SK-N-SH (cell line): ENCODE results near the gene SNX9. TPM values are rescaled to one million over a fixed set of nuclear protein-coding genes. Genes with fewer than 3 reads are reported as not detected.

Source experiments
- CTCF ChIA-PET: fragments of 300-600, 350-600 bp; formaldehyde crosslinking; extraction: SDS; loops from one replicate; lab custom pipeline; 2021; lab: Yijun Ruan, JAX
- POLR2A ChIA-PET: fragments of 350-600 bp; sonication (Branson Sonifier 250); formaldehyde crosslinking; extraction: SDS; loops from one replicate; lab custom pipeline; 2020; ENCODE audit warnings: antibody characterized with exemption, inconsistent platforms; lab: Yijun Ruan, JAX
- DNase-seq: peaks from one replicate; pipeline ENCODE4 v3.0.0; 2012
- H2AFZ ChIP-seq: fragments of 200-600 bp; sonication (generic); 2 replicates; pipeline ENCODE4 v1.8.1; 2016; ENCODE audit warnings: antibody characterized with exemption, mild to moderate bottlenecking, low read depth
- H3F3A ChIP-seq: fragments of 200-600 bp; sonication (generic); replicated peaks from 2 replicates; pipeline ENCODE3; 2016; ENCODE audit warnings: antibody characterized with exemption, mild to moderate bottlenecking; ENCODE audit not compliant: insufficient read depth
- H3K27ac ChIP-seq, 2 experiments: fragments of 200-500 bp in 1 of 2; fragments of 200-600 bp in 1 of 2; sonication (Bioruptor generic) in 1 of 2; sonication (generic), shearing (Covaris generic) in 1 of 2; 2 replicates each; pipeline versions ENCODE4 v1.5.1 to v1.6.1; 2014 to 2016; ENCODE audit warnings: low read depth in 2 of 2, inconsistent platforms in 1 of 2, low read length in 1 of 2, mild to moderate bottlenecking in 1 of 2, mixed read lengths in 1 of 2
- H3K27me3 ChIP-seq: fragments of 200-600 bp; sonication (generic), shearing (Covaris generic); 2 replicates; pipeline ENCODE4 v1.6.1; 2016; ENCODE audit warnings: mixed run types; ENCODE audit not compliant: insufficient read depth
- H3K36me3 ChIP-seq, 2 experiments: fragments of 200-500 bp in 1 of 2; fragments of 200-600 bp in 1 of 2; sonication (Bioruptor generic) in 1 of 2; sonication (generic) in 1 of 2; replicated peaks in 1 of 2; 2 replicates each; pipeline versions ENCODE3 to v1.5.1; 2014 to 2016; ENCODE audit warnings: low read length in 1 of 2, mild to moderate bottlenecking in 1 of 2; ENCODE audit not compliant: insufficient read depth in 2 of 2, control insufficient read depth in 1 of 2
- H3K4me1 ChIP-seq, 2 experiments: fragments of 200-500 bp in 1 of 2; fragments of 200-600 bp in 1 of 2; sonication (Bioruptor generic) in 1 of 2; sonication (generic), shearing (Covaris generic) in 1 of 2; 2 replicates each; pipeline versions ENCODE4 v1.5.1 to v1.6.1; 2014 to 2016; ENCODE audit warnings: low read depth in 1 of 2, low read length in 1 of 2, mixed run types in 1 of 2; ENCODE audit not compliant: insufficient read depth in 2 of 2, control insufficient read depth in 1 of 2
- H3K4me2 ChIP-seq: fragments of 200-600 bp; sonication (generic), shearing (Covaris generic); 2 replicates; pipeline ENCODE4 v1.6.1; 2017; ENCODE audit warnings: mixed run types
- H3K4me3 ChIP-seq, 2 experiments: fragments of 200-500 bp in 1 of 2; fragments of 200-600 bp in 1 of 2; sonication (Bioruptor generic) in 1 of 2; sonication (generic), shearing (Covaris generic) in 1 of 2; 2 replicates each; pipeline versions ENCODE4 v1.5.1 to v1.8.1; 2014 to 2016; ENCODE audit warnings: low read depth in 2 of 2, inconsistent platforms in 1 of 2, low read length in 1 of 2, mild to moderate bottlenecking in 1 of 2, mixed read lengths in 1 of 2, moderate library complexity in 1 of 2
- H3K79me2 ChIP-seq: fragments of 200-600 bp; sonication (generic); 2 replicates; pipeline ENCODE4 v1.8.1; 2017; ENCODE audit warnings: mild to moderate bottlenecking; ENCODE audit not compliant: insufficient read depth
- H3K9ac ChIP-seq: fragments of 200-600 bp; sonication (generic); 2 replicates; pipeline ENCODE4 v1.6.1; 2017; ENCODE audit warnings: mixed run types
- H3K9me2 ChIP-seq: fragments of 200-600 bp; sonication (generic); 2 replicates; pipeline ENCODE4 v1.6.1; 2017; ENCODE audit warnings: mixed run types
- H3K9me3 ChIP-seq: fragments of 200-600 bp; sonication (generic); 2 replicates; pipeline ENCODE4 v1.6.1; 2017; ENCODE audit warnings: mixed run types, mild to moderate bottlenecking, moderate library complexity
- H4K20me1 ChIP-seq: fragments of 200-600 bp; sonication (generic); 2 replicates; pipeline ENCODE4 v1.6.1; 2017; ENCODE audit warnings: mild to moderate bottlenecking, mixed run types; ENCODE audit not compliant: insufficient read depth
- CHD2 ChIP-seq: fragments of 150-350 bp; IDR thresholded peaks from 2 replicates; pipeline ENCODE4 v1.6.1; 2018; ENCODE audit warnings: low read length; ENCODE audit not compliant: partially characterized antibody
- CTCF ChIP-seq: fragments of 200-600 bp; sonication (generic); IDR thresholded peaks from 2 replicates; pipeline ENCODE4 v1.6.1; 2017; ENCODE audit warnings: antibody characterized with exemption, mild to moderate bottlenecking, moderate library complexity
- EZH2phosphoT487 ChIP-seq: fragments of 200-600 bp; sonication (generic); IDR thresholded peaks from 2 replicates; pipeline ENCODE4 v1.6.1; 2017; ENCODE audit warnings: low read depth, mixed run types, mild to moderate bottlenecking, antibody characterized with exemption, moderate library complexity, borderline replicate concordance
- FOSL2 ChIP-seq: IDR thresholded peaks from 2 replicates; pipeline ENCODE4 v1.4.0; 2012; ENCODE audit warnings: low read depth, mild to moderate bottlenecking, moderate library complexity, borderline replicate concordance
- FOXM1 ChIP-seq: IDR thresholded peaks from 2 replicates; pipeline ENCODE4 v1.4.0; 2012; ENCODE audit warnings: low read depth, mild to moderate bottlenecking
- GATA2 ChIP-seq: sonication (generic); formaldehyde crosslinking; IDR thresholded peaks from 2 replicates; pipeline ENCODE4 v1.5.0; 2020; ENCODE audit warnings: mild to moderate bottlenecking, missing genetic modification reagents
- IRF3 ChIP-seq: fragments of 150-350 bp; IDR thresholded peaks from 2 replicates; pipeline ENCODE4 v1.6.1; 2016; ENCODE audit warnings: mild to moderate bottlenecking, low read depth, low read length
- JUND ChIP-seq: IDR thresholded peaks from 2 replicates; pipeline ENCODE4 v1.4.0; 2012
- MAX ChIP-seq: IDR thresholded peaks from 2 replicates; pipeline ENCODE4 v1.4.0; 2012; ENCODE audit warnings: low read depth
- MEF2A ChIP-seq: IDR thresholded peaks from 2 replicates; pipeline ENCODE4 v1.4.0; 2012; ENCODE audit warnings: low read depth, borderline replicate concordance
- NRF1 ChIP-seq: IDR thresholded peaks from 2 replicates; pipeline ENCODE4 v1.6.1; 2012; ENCODE audit warnings: low read depth, mild to moderate bottlenecking, low read length
- PBX3 ChIP-seq: IDR thresholded peaks from 2 replicates; pipeline ENCODE4; 2012
- POLR2AphosphoS5 ChIP-seq: IDR thresholded peaks from 2 replicates; pipeline ENCODE4 v1.6.1; 2012; ENCODE audit warnings: low read depth, low read length
- RCOR1 ChIP-seq: fragments of 150-350 bp; IDR thresholded peaks from 2 replicates; pipeline ENCODE4 v1.6.1; 2017; ENCODE audit warnings: antibody characterized with exemption, low read length
- REST ChIP-seq: IDR thresholded peaks from 2 replicates; pipeline ENCODE4 v1.6.1; 2012; ENCODE audit warnings: mild to moderate bottlenecking, low read depth, low read length, moderate library complexity
- SIN3A ChIP-seq: IDR thresholded peaks from 2 replicates; pipeline ENCODE4 v1.6.1; 2012; ENCODE audit warnings: low read depth, mild to moderate bottlenecking, low read length, moderate library complexity, borderline replicate concordance
- SMC3 ChIP-seq: IDR thresholded peaks from 2 replicates; pipeline ENCODE4 v1.6.1; 2012; ENCODE audit warnings: low read depth, low read length, improper control_type of control experiment
- TAF1 ChIP-seq: IDR thresholded peaks from 2 replicates; pipeline ENCODE4 v1.6.1; 2012; ENCODE audit warnings: low read depth, mild to moderate bottlenecking, low read length, moderate library complexity, borderline replicate concordance
- TCF12 ChIP-seq: IDR thresholded peaks from 2 replicates; pipeline ENCODE4 v1.4.0; 2012
- ZBTB33 ChIP-seq: IDR thresholded peaks from 2 replicates; pipeline ENCODE4 v1.4.0; 2012; ENCODE audit warnings: low read depth, borderline replicate concordance
- WGBS: methylation state at CpG from one replicate; pipeline ENCODE4 v1.1.6; 2017; ENCODE audit warnings: low lambda C conversion rate; 5-methylcytosine and 5-hydroxymethylcytosine counted together
- polyA plus RNA-seq, 3 experiments: library from polyadenylated mRNA; depleted of rRNA; stranded (reverse); fragments of >200 nt; gene quantifications; 2 replicates each; pipeline ENCODE4 v1.2.3, GENCODE V29; 2012

The SNX9 gene
- polyA plus RNA-seq, 1 of the 3 experiments (the other 2 are of a cell fraction): 31.6 TPM

- CTCF ChIA-PET: interaction anchor here (0.6 kb wide), 1 partner anchor 116 kb away, joined by 3 read pairs; no protein-coding TSS in a partner anchor
- Histone ChIP-seq H3K4me3 (no peak overlapping the region), H4K20me1 (no peaks in the 10 kb centered on the region), H3K9me3 (no peaks in the 10 kb centered on the region), H3F3A (peaks cover 32% of the 10 kb centered on the region), H3K79me2 (0 out of 2 replicates have a peak, but pooled peaks cover 7% of the 10 kb centered on the region), H3K27ac (no peak overlapping the region), H3K4me1 (peaks cover 13 to 19% of the 10 kb centered on the region in 2 experiments; a peak in 3 of 4 replicates), H3K4me2 (no peak overlapping the region), H2AFZ (no peak overlapping the region), H3K27me3 (no peaks in the 10 kb centered on the region), H3K9me2 (no peaks in the 10 kb centered on the region), H3K36me3 (peaks cover 51 to 55% of the 10 kb centered on the region in 2 experiments), H3K9ac (no peak overlapping the region)
- 89% methylated on average over 3 of the region's 3 CpGs for WGBS
- POLR2A ChIA-PET: no interaction called here
- no peak for DNase-seq
- TF ChIP-seq MEF2A: no peak
- TF ChIP-seq TCF12: no peak
- TF ChIP-seq SIN3A: no peak
- no peak for TF ChIP-seq FOXM1
- no peak for TF ChIP-seq TAF1
- TF ChIP-seq REST: no peak
- TF ChIP-seq IRF3: no peak
- no peak for TF ChIP-seq FOSL2
- no peak for TF ChIP-seq ZBTB33
- TF ChIP-seq CHD2: no peak
- TF ChIP-seq PBX3: no peak
- no peak for TF ChIP-seq POLR2AphosphoS5
- TF ChIP-seq RCOR1: no peak
- TF ChIP-seq MAX: no peak
- no peak for TF ChIP-seq GATA2
- TF ChIP-seq EZH2phosphoT487: no peak
- TF ChIP-seq NRF1: no peak
- TF ChIP-seq SMC3: no peak
- TF ChIP-seq CTCF: no peak
- TF ChIP-seq JUND: no peak
Observed at GRCh38 chr6:157909282-157909664, 86.2 kb downstream of the SNX9 start.
